Natural killer cell (primary cell): Measurements from ENCODE around the gene MGAT5B. TPM values are rescaled to one million over a fixed set of nuclear protein-coding genes. Genes with fewer than 3 reads are reported as not detected.

Source experiments
- ATAC-seq, 3 donors: fragments of 150-1000 bp in 2 of 3; fragments of 200-7000 bp in 1 of 3; cut with Tn5 transposase; 1 replicate in 1 of 3; 2 replicates in 2 of 3; pipeline ENCODE4 v1.10.0; 2021; ENCODE audit warnings: mild to moderate bottlenecking in 2 of 3, moderate library complexity in 2 of 3
- DNase-seq, 2 donors: peaks; one replicate each; pipeline versions ENCODE4 v3.0.0 to v3.0.0-alpha.2; 2013 to 2021; ENCODE audit warnings: mixed read lengths in 1 of 2
- H3K27ac ChIP-seq: one replicate; pipeline ENCODE4 v1.5.1; 2013; ENCODE audit warnings: mild to moderate bottlenecking, low read length
- H3K27me3 ChIP-seq: one replicate; pipeline ENCODE4 v1.6.1; 2013; ENCODE audit warnings: low read length; ENCODE audit not compliant: control insufficient read depth, insufficient read depth
- H3K36me3 ChIP-seq: one replicate; pipeline ENCODE4 v1.6.1; 2013; ENCODE audit warnings: low read length; ENCODE audit not compliant: control insufficient read depth, insufficient read depth
- H3K4me1 ChIP-seq: one replicate; pipeline ENCODE4 v1.6.1; 2013; ENCODE audit warnings: low read length; ENCODE audit not compliant: control insufficient read depth, insufficient read depth
- H3K4me3 ChIP-seq: one replicate; pipeline ENCODE4 v1.5.1; 2013; ENCODE audit warnings: low read length
- H3K9me3 ChIP-seq: one replicate; pipeline ENCODE4 v1.6.1; 2013; ENCODE audit warnings: low read length; ENCODE audit not compliant: control insufficient read depth, insufficient read depth
- H3K27ac Mint-ChIP-seq, 2 donors: one replicate each; pipeline ENCODE4 v1.8.0; 2022; ENCODE audit warnings: mild to moderate bottlenecking in 2 of 2, mixed read lengths in 2 of 2, moderate library complexity in 1 of 2
- H3K27me3 Mint-ChIP-seq, 2 donors: one replicate each; pipeline ENCODE4 v1.8.0; 2022; ENCODE audit warnings: low read depth in 2 of 2, mixed read lengths in 2 of 2
- H3K36me3 Mint-ChIP-seq: one replicate; pipeline ENCODE4 v1.8.0; 2022; ENCODE audit warnings: mixed read lengths
- H3K4me1 Mint-ChIP-seq, 2 donors: one replicate each; pipeline ENCODE4 v1.8.0; 2022; ENCODE audit warnings: mixed read lengths in 2 of 2
- H3K4me3 Mint-ChIP-seq: one replicate; pipeline ENCODE4 v1.8.0; 2022; ENCODE audit warnings: mild to moderate bottlenecking, moderate library complexity, mixed read lengths
- H3K9me3 Mint-ChIP-seq, 2 donors: one replicate each; pipeline ENCODE4 v1.8.0; 2022; ENCODE audit warnings: mixed read lengths in 2 of 2
- CTCF ChIP-seq: fragments of 200-600 bp; IDR thresholded peaks from one replicate; pipeline ENCODE4 v1.8.0; 2022; ENCODE audit warnings: antibody characterized with exemption
- WGBS: methylation state at CpG from one replicate; pipeline ENCODE4 v1.1.7; 2013; ENCODE audit warnings: missing lambda C conversion rate; ENCODE audit not compliant: insufficient coverage; 5-methylcytosine and 5-hydroxymethylcytosine counted together
- intact Hi-C: fragments of 100-400 bp; cut with micrococcal nuclease; formaldehyde crosslinking; loops from one replicate; pipeline ENCODE4 v1.14.2; 2022
- total RNA-seq, 4 donors: library from RNA; stranded (reverse); fragments of 120-200 nt in 1 of 4; gene quantifications; one replicate each; pipeline versions ENCODE4 v1.2.3 to v1.2.4, GENCODE V29; 2013 to 2022

MGAT5B gene
- total RNA-seq, 3 donors from 2014 or later (not counting 1 experiment from before 2014, with no cell fraction given): not detected

DNA sequence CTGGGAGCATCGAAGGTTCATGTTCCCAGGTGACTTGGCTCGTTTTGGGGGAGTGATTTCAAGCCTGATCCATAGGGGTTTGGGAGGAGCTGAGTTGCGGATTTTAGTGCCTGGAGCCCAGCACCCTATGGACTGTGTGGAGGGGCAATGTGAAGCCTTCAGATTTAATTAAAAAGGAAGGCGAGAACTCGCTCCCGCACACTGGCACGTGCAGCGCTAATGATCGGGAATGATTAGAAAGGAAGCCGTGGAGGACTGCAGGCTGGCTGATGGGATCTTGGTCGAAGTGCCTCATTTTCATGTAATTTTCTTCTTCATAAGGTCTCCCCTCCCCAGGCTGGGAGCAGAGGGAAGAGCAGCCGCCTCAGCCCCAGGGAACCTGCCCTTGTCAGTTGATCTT is 12.8 kb downstream of the MGAT5B start:
- ATAC-seq (no peak), DNase-seq (no peak)
- Mint-ChIP-seq H3K4me1 (no peaks in the 10 kb centered on the region), H3K36me3 (no peaks in the 10 kb centered on the region), H3K27me3 (peaks cover 0 to 6% of the 10 kb centered on the region in 2 donors), H3K27ac (no peak overlapping the region), H3K9me3 (no peaks in the 10 kb centered on the region), H3K4me3 (no peak overlapping the region)
- no peaks in the 10 kb centered on the region for H3K9me3 ChIP-seq
- TF ChIP-seq CTCF: no peak
- H3K36me3 ChIP-seq: no peaks in the 10 kb centered on the region
- no peaks in the 10 kb centered on the region for H3K4me1 ChIP-seq
- intact Hi-C loops: no loop called here
- H3K4me3 ChIP-seq: no peak overlapping the region
- H3K27me3 ChIP-seq: no peaks in the 10 kb centered on the region
- no peak overlapping the region for H3K27ac ChIP-seq
- WGBS: 92% methylated on average over 12 of the region's 12 CpGs

- no peak for TF ChIP-seq CTCF
- H3K4me1 Mint-ChIP-seq: no peaks in the 10 kb centered on the region
- intact Hi-C loops: no loop called here
- H3K4me3 Mint-ChIP-seq: no peak overlapping the region
- 85% methylated on average over 6 of the region's 6 CpGs for WGBS
- no peaks in the 10 kb centered on the region for H3K36me3 Mint-ChIP-seq
- H3K27me3 Mint-ChIP-seq: peaks cover 0 to 6% of the 10 kb centered on the region in 2 donors
- no peak overlapping the region for H3K27ac Mint-ChIP-seq
- ATAC-seq (no peak), DNase-seq (no peak)
- Histone ChIP-seq H3K36me3 (no peaks in the 10 kb centered on the region), H3K4me3 (no peak overlapping the region), H3K27me3 (no peaks in the 10 kb centered on the region), H3K4me1 (no peaks in the 10 kb centered on the region), H3K27ac (no peak overlapping the region), H3K9me3 (no peaks in the 10 kb centered on the region)
- no peaks in the 10 kb centered on the region for H3K9me3 Mint-ChIP-seq
Measured at GRCh38 chr17:76881408-76881807, 13.2 kb downstream of the MGAT5B start.

GRCh38 chr17:76881966-76882365 is 13.8 kb downstream of the MGAT5B start:
- Mint-ChIP-seq H3K4me3 (no peak overlapping the region), H3K36me3 (no peaks in the 10 kb centered on the region), H3K4me1 (no peaks in the 10 kb centered on the region), H3K27me3 (peaks cover 0 to 6% of the 10 kb centered on the region in 2 donors), H3K27ac (no peak overlapping the region), H3K9me3 (no peaks in the 10 kb centered on the region)
- Histone ChIP-seq H3K9me3 (no peaks in the 10 kb centered on the region), H3K27ac (no peak overlapping the region), H3K27me3 (no peaks in the 10 kb centered on the region), H3K36me3 (no peaks in the 10 kb centered on the region), H3K4me1 (no peaks in the 10 kb centered on the region), H3K4me3 (no peak overlapping the region)
- 94% methylated on average over 20 of the region's 20 CpGs for WGBS
- TF ChIP-seq CTCF: no peak
- DNase-seq (no peak), ATAC-seq (no peak)
- intact Hi-C loops: no loop called here

DNA sequence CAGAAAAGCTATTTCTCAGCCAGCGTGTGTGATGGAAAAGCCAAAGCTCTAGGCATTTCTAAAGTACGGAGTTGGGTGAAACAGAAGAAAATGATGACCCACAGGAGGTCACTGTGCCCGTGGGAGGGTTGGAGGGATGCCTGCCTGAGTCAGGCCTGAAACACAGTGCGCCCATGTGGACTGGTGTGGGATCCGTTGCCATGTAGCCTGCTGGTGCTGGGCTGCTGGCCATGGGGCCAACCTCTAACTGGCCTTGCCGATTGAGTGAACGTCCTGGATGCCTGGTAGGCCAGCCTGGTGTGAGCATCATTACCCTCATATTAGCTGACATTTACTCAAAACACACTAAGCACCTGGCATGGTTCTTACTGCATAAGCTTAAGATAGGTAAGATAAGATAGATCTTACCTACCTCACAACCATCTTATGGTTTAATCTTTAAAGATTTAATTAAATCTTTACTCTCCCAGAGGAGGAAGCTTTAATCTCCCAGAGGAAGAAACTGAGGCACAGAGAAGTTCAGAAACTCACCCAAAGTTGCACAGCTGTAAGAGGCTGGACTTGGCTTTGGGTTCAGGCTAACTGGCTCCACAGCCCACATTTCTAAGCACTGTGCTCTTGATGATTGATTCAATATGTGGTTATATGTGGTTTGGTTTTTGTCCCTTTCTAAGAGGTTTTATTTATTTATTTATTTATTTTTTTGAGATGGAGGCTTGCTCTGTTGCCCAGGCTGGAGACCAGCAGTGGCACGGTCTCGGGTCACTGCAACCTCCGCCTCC is 15.7 kb downstream of the MGAT5B start:
- Histone ChIP-seq H3K4me3 (no peak overlapping the region), H3K36me3 (no peaks in the 10 kb centered on the region), H3K4me1 (no peaks in the 10 kb centered on the region), H3K27me3 (no peaks in the 10 kb centered on the region), H3K9me3 (no peaks in the 10 kb centered on the region), H3K27ac (no peak overlapping the region)
- H3K27me3 Mint-ChIP-seq: peaks cover 0 to 11% of the 10 kb centered on the region in 2 donors
- ATAC-seq: no peak
- intact Hi-C loops: no loop called here
- H3K9me3 Mint-ChIP-seq: no peaks in the 10 kb centered on the region
- H3K4me3 Mint-ChIP-seq: no peak overlapping the region
- H3K36me3 Mint-ChIP-seq: no peaks in the 10 kb centered on the region
- no peak for DNase-seq
- 89% methylated on average over 10 of the region's 10 CpGs for WGBS
- no peak overlapping the region for H3K27ac Mint-ChIP-seq
- no peak for TF ChIP-seq CTCF
- no peaks in the 10 kb centered on the region for H3K4me1 Mint-ChIP-seq
